Fibroblast of lung (primary cell): ENCODE measurements around the gene TMEM33. TPM values are rescaled to one million over a fixed set of nuclear protein-coding genes. Genes with fewer than 3 reads are reported as not detected.

ENCODE experiments used
- DNase-seq, 2 donors: peaks; one replicate each; pipeline versions ENCODE4 v3.0.0 to v3.0.0-alpha.2; 2010; ENCODE audit warnings: low read depth in 2 of 2
- H2AFZ ChIP-seq: 2 replicates; pipeline ENCODE4 v1.5.1; 2012; ENCODE audit warnings: low read length, control low read depth, inconsistent platforms
- H3K27ac ChIP-seq: 2 replicates; pipeline ENCODE4 v1.5.1; 2011; ENCODE audit warnings: low read length, control low read depth; ENCODE audit not compliant: insufficient read depth
- H3K27me3 ChIP-seq: 2 replicates; pipeline ENCODE4 v1.5.1; 2011; ENCODE audit warnings: mild to moderate bottlenecking, low read length; ENCODE audit not compliant: control insufficient read depth, insufficient read depth
- H3K36me3 ChIP-seq: 2 replicates; pipeline ENCODE4 v1.5.1; 2011; ENCODE audit warnings: low read length; ENCODE audit not compliant: control insufficient read depth, insufficient read depth
- H3K4me1 ChIP-seq: 2 replicates; pipeline ENCODE4 v1.5.1; 2011; ENCODE audit warnings: low read length; ENCODE audit not compliant: control insufficient read depth, insufficient read depth; ENCODE audit errors: extremely low read depth
- H3K4me2 ChIP-seq: 2 replicates; pipeline ENCODE4 v1.5.1; 2011; ENCODE audit warnings: low read length, control low read depth; ENCODE audit not compliant: insufficient read depth; ENCODE audit errors: extremely low read depth
- H3K4me3 ChIP-seq, 4 experiments: fragments of 200-600 bp in 1 of 4; sonication (generic) in 1 of 4; replicated peaks in 1 of 4; 2 replicates each; pipeline ENCODE4 v1.5.1; 2011 to 2016; ENCODE audit warnings: low read length in 4 of 4, low read depth in 3 of 4, mild to moderate bottlenecking in 3 of 4, control low read depth in 2 of 4, inconsistent platforms in 1 of 4, mixed read lengths in 1 of 4; ENCODE audit not compliant: insufficient read depth in 1 of 4; ENCODE audit errors: control extremely low read depth in 1 of 4
- H3K79me2 ChIP-seq: 2 replicates; pipeline ENCODE4 v1.5.1; 2012; ENCODE audit warnings: mild to moderate bottlenecking, low read length, inconsistent platforms; ENCODE audit not compliant: control insufficient read depth, insufficient read depth
- H3K9ac ChIP-seq: 2 replicates; pipeline ENCODE4 v1.5.1; 2011; ENCODE audit warnings: mild to moderate bottlenecking, low read length, control low read depth; ENCODE audit not compliant: insufficient read depth
- H3K9me3 ChIP-seq: 2 replicates; pipeline ENCODE4 v1.5.1; 2012; ENCODE audit warnings: low read depth, low read length; ENCODE audit not compliant: control insufficient read depth, insufficient read depth
- H4K20me1 ChIP-seq: 2 replicates; pipeline ENCODE4 v1.5.1; 2011; ENCODE audit warnings: low read length; ENCODE audit not compliant: control insufficient read depth, insufficient read depth; ENCODE audit errors: extremely low read depth
- CTCF ChIP-seq, 2 donors: IDR thresholded peaks in 1 of 2; conservative IDR thresholded peaks in 1 of 2; 1 replicate in 1 of 2; 2 replicates in 1 of 2; pipeline ENCODE4 v1.5.1; 2011 to 2012; ENCODE audit warnings: low read length in 2 of 2, control low read depth in 1 of 2, inconsistent platforms in 1 of 2, low read depth in 1 of 2, mild to moderate bottlenecking in 1 of 2
- EZH2 ChIP-seq: IDR thresholded peaks from 2 replicates; pipeline ENCODE4 v1.5.1; 2012; ENCODE audit warnings: low read length, control low read depth, mild to moderate bottlenecking; ENCODE audit errors: missing control alignments
- polyA minus RNA-seq: library from RNA; depleted of rRNA, polyadenylated mRNA; stranded (reverse); fragments of >200 nt; gene quantifications from 2 replicates; pipeline ENCODE4 v1.2.3, GENCODE V29; 2011; ENCODE audit warnings: low replicate concordance
- polyA plus RNA-seq, 2 donors: library from polyadenylated mRNA; depleted of rRNA in 1 of 2; stranded (reverse) in 1 of 2; unstranded in 1 of 2; fragments of >200 nt; gene quantifications; 2 replicates each; pipeline ENCODE4 v1.2.1, GENCODE V29; 2011 to 2012; ENCODE audit warnings: missing spikeins in 1 of 2
- total RNA-seq: library from RNA; depleted of rRNA; stranded (reverse); fragments of >200 nt; gene quantifications from 2 replicates; pipeline ENCODE4 v1.2.1, GENCODE V29; 2014

The TMEM33 gene
- total RNA-seq: 31.1 and 39.0 TPM in 2 replicates
- 39.3 and 39.9 TPM in 2 replicates for polyA plus RNA-seq
- 25.9 and 30.5 TPM in 2 replicates for polyA plus RNA-seq (2012)
- polyA minus RNA-seq: 64.2 and 123 TPM in 2 replicates

GRCh38 chr4:41934901-41935651 is at the start of gene TMEM33:
Gene TMEM33, plus strand, starts transcription at chr4:41935429. Its CDS starts 56 bp downstream, at chr4:41935485.
- H2AFZ ChIP-seq: peak within 1 kb of the TSS; percentile 96
- DNase-seq: peak; percentile 85 to 86
- peak within 1 kb of the TSS; percentile 86 for H3K9ac ChIP-seq
- no peaks in the 10 kb centered on the region for H4K20me1 ChIP-seq
- no peaks in the 10 kb centered on the region for H3K9me3 ChIP-seq
- no peaks in the 10 kb centered on the region for H3K36me3 ChIP-seq
- peaks cover 30% of the 10 kb centered on the region for H3K79me2 ChIP-seq
- H3K4me2 ChIP-seq: peak within 1 kb of the TSS; percentile 95
- H3K27ac ChIP-seq: peak within 1 kb of the TSS; percentile 81
- no peaks in the 10 kb centered on the region for H3K27me3 ChIP-seq
- peak; percentile 13 to 17 for TF ChIP-seq CTCF (conservative IDR thresholded peaks at IDR 0.05 in 1 of 2, IDR thresholded peaks at IDR 0.05 in 1 of 2; ENCODE audit: low read depth in 1 of 2, low read length in 2 of 2)
- TF ChIP-seq EZH2: no peak
- peaks cover 4% of the 10 kb centered on the region for H3K4me1 ChIP-seq
- H3K4me3 ChIP-seq: peak within 1 kb of the TSS; percentile 72 to 97 (median 94)

- no peak for DNase-seq
- H3K4me3 ChIP-seq: no peak overlapping the region
- no peak overlapping the region for H3K27ac ChIP-seq
- no peaks in the 10 kb centered on the region for H3K79me2 ChIP-seq
- H3K4me2 ChIP-seq: no peak overlapping the region
- H3K27me3 ChIP-seq: peaks cover 25% of the 10 kb centered on the region
- no peaks in the 10 kb centered on the region for H3K9me3 ChIP-seq
- no peaks in the 10 kb centered on the region for H3K36me3 ChIP-seq
- no peaks in the 10 kb centered on the region for H3K4me1 ChIP-seq
- TF ChIP-seq CTCF (conservative IDR thresholded peaks at IDR 0.05 in 1 of 2, IDR thresholded peaks at IDR 0.05 in 1 of 2; ENCODE audit: low read depth in 1 of 2, low read length in 2 of 2) (no peak), EZH2 (no peak)
- H4K20me1 ChIP-seq: no peaks in the 10 kb centered on the region
- no peak overlapping the region for H3K9ac ChIP-seq
- no peak overlapping the region for H2AFZ ChIP-seq
Measured at GRCh38 chr4:41885456-41885855, 49.8 kb upstream of the TMEM33 start.

DNA sequence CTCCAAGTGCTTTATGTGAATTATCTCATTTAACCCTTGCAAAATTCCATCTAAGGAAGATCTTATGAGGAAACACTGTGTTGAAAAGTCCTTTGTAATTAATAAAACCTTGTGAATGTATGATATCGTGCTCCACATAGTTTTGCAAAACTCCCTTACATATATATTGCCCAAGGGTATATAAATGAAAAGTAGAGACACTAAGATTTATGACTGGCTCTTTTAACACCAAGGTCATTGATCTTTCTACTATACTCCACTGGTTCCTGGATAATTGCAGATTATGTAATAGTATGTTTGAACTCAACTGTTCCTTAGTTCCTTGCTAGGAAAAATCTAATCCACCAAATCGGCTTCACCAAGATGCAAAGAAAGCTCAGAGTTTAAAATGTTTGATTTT is 48.0 kb upstream of the TMEM33 start:
- H3K4me2 ChIP-seq: no peak overlapping the region
- H3K27ac ChIP-seq: no peak overlapping the region
- H3K27me3 ChIP-seq: peaks cover 8% of the 10 kb centered on the region
- H2AFZ ChIP-seq: no peak overlapping the region
- no peaks in the 10 kb centered on the region for H3K9me3 ChIP-seq
- H3K36me3 ChIP-seq: no peaks in the 10 kb centered on the region
- no peaks in the 10 kb centered on the region for H4K20me1 ChIP-seq
- TF ChIP-seq EZH2: no peak
- H3K9ac ChIP-seq: no peak overlapping the region
- no peaks in the 10 kb centered on the region for H3K4me1 ChIP-seq
- H3K79me2 ChIP-seq: no peaks in the 10 kb centered on the region
- H3K4me3 ChIP-seq: no peak overlapping the region
- no peak for DNase-seq
